GM19193 (cell line): ENCODE measurements around the gene STRADB.

Source experiments
- POLR2A ChIP-seq: IDR thresholded peaks from 4 replicates; pipeline ENCODE4 v1.6.1; 2011; ENCODE audit not compliant: insufficient read depth, insufficient read length; ENCODE audit errors: extremely low read depth

The STRADB gene

GRCh38 chr2:201448701-201449100 lies 2.8 kb upstream of the STRADB start:
- no peak for TF ChIP-seq POLR2A

GRCh38 chr2:201450954-201451291 lies 617 bp upstream of the STRADB start:
- TF ChIP-seq POLR2A, result no peak

- no peak for TF ChIP-seq POLR2A
Measured at GRCh38 chr2:201452058-201452921, 750 bp downstream of the STRADB start.

GRCh38 chr2:201452922-201453643 lies 1.5 kb downstream of the STRADB start:
- TF ChIP-seq POLR2A, result no peak

GRCh38 chr2:201458381-201458780 lies 6.8 kb downstream of the STRADB start:
- TF ChIP-seq POLR2A, result no peak

- no peak for TF ChIP-seq POLR2A
Measured at GRCh38 chr2:201460532-201460931, 9.0 kb downstream of the STRADB start.

- TF ChIP-seq POLR2A, result no peak
Measured at GRCh38 chr2:201464547-201464946, 13.0 kb downstream of the STRADB start.

- no peak for TF ChIP-seq POLR2A
Measured at GRCh38 chr2:201465524-201465971, 14.0 kb downstream of the STRADB start.

GRCh38 chr2:201466050-201466675 lies 14.6 kb downstream of the STRADB start:
- TF ChIP-seq POLR2A, result no peak

GRCh38 chr2:201467666-201468065 lies 16.1 kb downstream of the STRADB start:
- no peak for TF ChIP-seq POLR2A

- no peak for TF ChIP-seq POLR2A
Measured at GRCh38 chr2:201470821-201471731, 19.5 kb downstream of the STRADB start.

- no peak for TF ChIP-seq POLR2A
Measured at GRCh38 chr2:201471732-201472393, 20.3 kb downstream of the STRADB start.

GRCh38 chr2:201472411-201472810 lies 20.9 kb downstream of the STRADB start:
- no peak for TF ChIP-seq POLR2A

- no peak for TF ChIP-seq POLR2A
Measured at GRCh38 chr2:201482543-201482942, 31.0 kb downstream of the STRADB start.
